WTC11 (cell line): ENCODE results near the gene YDJC. TPM values are rescaled to one million over a fixed set of nuclear protein-coding genes. Genes with fewer than 3 reads are reported as not detected.
"Not testable (repeated sequence)": the region's sequence is repeated elsewhere in the genome, so short reads cannot be mapped to it uniquely, and the experiment has no call there.

Experiments used
- ATAC-seq: fragments of 200-7000 bp; cut with Tn5 transposase; 2 replicates; pipeline ENCODE4 v1.10.0; 2021; ENCODE audit warnings: mild to moderate bottlenecking, moderate library complexity
- CTCF ChIA-PET: fragments of 300-600 bp; sonication (Branson Sonifier 250); formaldehyde crosslinking; loops from one replicate; lab custom pipeline; 2021; ENCODE audit warnings: antibody characterized with exemption; lab: Charles Lee
- POLR2A ChIA-PET: fragments of 350-600 bp; sonication (Branson Sonifier 250); formaldehyde crosslinking; loops from one replicate; lab custom pipeline; 2021; ENCODE audit warnings: antibody characterized with exemption; lab: Charles Lee
- DNase-seq: peaks from one replicate; pipeline ENCODE4 v3.0.0; 2021; ENCODE audit warnings: low spot score
- H3K27ac Mint-ChIP-seq: 2 replicates; pipeline ENCODE4 v1.8.0; 2021; ENCODE audit warnings: mixed read lengths
- H3K27me3 Mint-ChIP-seq: 2 replicates; pipeline ENCODE4 v1.8.0; 2021; ENCODE audit warnings: low read depth, mild to moderate bottlenecking, moderate library complexity, mixed read lengths
- H3K36me3 Mint-ChIP-seq: 2 replicates; pipeline ENCODE4 v1.8.0; 2021; ENCODE audit warnings: mixed read lengths
- H3K4me1 Mint-ChIP-seq: 2 replicates; pipeline ENCODE4 v1.8.0; 2022; ENCODE audit warnings: mixed read lengths
- H3K4me3 Mint-ChIP-seq: 2 replicates; pipeline ENCODE4 v1.8.0; 2021; ENCODE audit warnings: mild to moderate bottlenecking, moderate library complexity, mixed read lengths
- H3K9me3 Mint-ChIP-seq: 2 replicates; pipeline ENCODE4 v1.8.0; 2021; ENCODE audit warnings: mixed read lengths
- ATF2 ChIP-seq: sonication (generic); formaldehyde crosslinking; IDR thresholded peaks from 2 replicates; pipeline ENCODE4 v1.8.1; 2022; ENCODE audit warnings: low read depth, missing genetic modification reagents, borderline replicate concordance
- CBFB ChIP-seq: sonication (generic); formaldehyde crosslinking; IDR thresholded peaks from 2 replicates; pipeline ENCODE4 v1.8.1; 2022; ENCODE audit warnings: mild to moderate bottlenecking, low read depth, missing genetic modification reagents
- ETV6 ChIP-seq: sonication (generic); formaldehyde crosslinking; IDR thresholded peaks from 2 replicates; pipeline ENCODE4 v1.8.1; 2022; ENCODE audit warnings: mild to moderate bottlenecking, missing genetic modification reagents
- FOXP4 ChIP-seq: sonication (generic); formaldehyde crosslinking; IDR thresholded peaks from 2 replicates; pipeline ENCODE4 v1.8.0; 2022; ENCODE audit warnings: mild to moderate bottlenecking, missing genetic modification reagents
- GRHL2 ChIP-seq: fragments of 250-450 bp; sonication (Bioruptor Pico); IDR thresholded peaks from 2 replicates; pipeline ENCODE4 v1.8.0; 2022; ENCODE audit warnings: mild to moderate bottlenecking, moderate library complexity; ENCODE audit not compliant: insufficient replicate concordance, severe bottlenecking
- JAZF1 ChIP-seq: fragments of 250-450 bp; sonication (Bioruptor Pico); IDR thresholded peaks from 2 replicates; pipeline ENCODE4 v1.9.0; 2021; ENCODE audit warnings: moderate library complexity, mild to moderate bottlenecking, inconsistent platforms
- NFATC4 ChIP-seq: fragments of 250-450 bp; sonication (Bioruptor Pico); IDR thresholded peaks from 2 replicates; pipeline ENCODE4 v1.9.0; 2021; ENCODE audit warnings: mild to moderate bottlenecking
- PRRX2 ChIP-seq: fragments of 250-450 bp; sonication (Bioruptor Pico); IDR thresholded peaks from 2 replicates; pipeline ENCODE4 v1.8.0; 2021; ENCODE audit warnings: mild to moderate bottlenecking
- RORB ChIP-seq: fragments of 250-450 bp; sonication (Bioruptor Pico); IDR thresholded peaks from 2 replicates; pipeline ENCODE4 v1.9.0; 2021; ENCODE audit warnings: mild to moderate bottlenecking
- SMAD3 ChIP-seq: sonication (generic); formaldehyde crosslinking; IDR thresholded peaks from 2 replicates; pipeline ENCODE4 v1.8.0; 2022; ENCODE audit warnings: missing genetic modification reagents, mild to moderate bottlenecking, borderline replicate concordance
- SMAD4 ChIP-seq: sonication (generic); formaldehyde crosslinking; IDR thresholded peaks from 2 replicates; pipeline ENCODE4 v1.8.0; 2022; ENCODE audit warnings: mild to moderate bottlenecking, missing genetic modification reagents
- TEAD4 ChIP-seq: sonication (generic); formaldehyde crosslinking; IDR thresholded peaks from 2 replicates; pipeline ENCODE4 v1.8.0; 2022; ENCODE audit warnings: mild to moderate bottlenecking, missing genetic modification reagents
- ZNF232 ChIP-seq: sonication (generic); formaldehyde crosslinking; IDR thresholded peaks from 2 replicates; pipeline ENCODE4 v1.8.0; 2022; ENCODE audit warnings: mild to moderate bottlenecking, missing genetic modification reagents
- ZNF512 ChIP-seq: sonication (generic); formaldehyde crosslinking; IDR thresholded peaks from 2 replicates; pipeline ENCODE4 v1.8.1; 2022; ENCODE audit warnings: missing genetic modification reagents, borderline replicate concordance
- ZNF671 ChIP-seq: fragments of 250-450 bp; sonication (Bioruptor Pico); IDR thresholded peaks from 2 replicates; pipeline ENCODE4 v1.8.0; 2021; ENCODE audit warnings: mild to moderate bottlenecking
- total RNA-seq: library from RNA; stranded (reverse); gene quantifications from 3 replicates; pipeline ENCODE4 v1.2.3, GENCODE V29; 2021
- TF ChIP-seq, protein P1 (sequence below): sonication (generic); formaldehyde crosslinking; IDR thresholded peaks from 2 replicates; pipeline ENCODE4 v1.8.1; 2023; ENCODE audit warnings: mild to moderate bottlenecking, missing genetic modification reagents, moderate library complexity
- TF ChIP-seq, protein P2 (sequence below): sonication (generic); formaldehyde crosslinking; IDR thresholded peaks from 2 replicates; pipeline ENCODE4 v1.8.1; 2023; ENCODE audit warnings: mild to moderate bottlenecking, missing genetic modification reagents

Gene YDJC
- total RNA-seq, 1 experiment from 2014 or later = 39.8 TPM

GRCh38 chr22:21629255-21630149 lies at the start of gene YDJC (continued):
- TF ChIP-seq SMAD3 (CRISPR knock-in tag) (peak; percentile 96), PRRX2 (0 out of 2 replicates have a peak, but pooled peaks have one; percentile 40), FOXP4 (CRISPR knock-in tag) (peak; percentile 93), ZNF232 (peak; percentile 78), ATF2 (CRISPR knock-in tag) (peak; percentile 84), CBFB (CRISPR knock-in tag) (no peak), JAZF1 (CRISPR knock-in tag) (no peak), TEAD4 (CRISPR knock-in tag) (peak; percentile 75; the same call in 1 of the 2 replicates), NFATC4 (CRISPR knock-in tag) (no peak), ZNF671 (no peak), SMAD4 (CRISPR knock-in tag) (peak; percentile 90), GRHL2 (no peak), RORB (CRISPR knock-in tag) (no peak), ZNF512 (CRISPR knock-in tag) (no peak)
- TF ChIP-seq, protein P1, sequence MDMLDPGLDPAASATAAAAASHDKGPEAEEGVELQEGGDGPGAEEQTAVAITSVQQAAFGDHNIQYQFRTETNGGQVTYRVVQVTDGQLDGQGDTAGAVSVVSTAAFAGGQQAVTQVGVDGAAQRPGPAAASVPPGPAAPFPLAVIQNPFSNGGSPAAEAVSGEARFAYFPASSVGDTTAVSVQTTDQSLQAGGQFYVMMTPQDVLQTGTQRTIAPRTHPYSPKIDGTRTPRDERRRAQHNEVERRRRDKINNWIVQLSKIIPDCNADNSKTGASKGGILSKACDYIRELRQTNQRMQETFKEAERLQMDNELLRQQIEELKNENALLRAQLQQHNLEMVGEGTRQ = no peak
- TF ChIP-seq, protein P2, sequence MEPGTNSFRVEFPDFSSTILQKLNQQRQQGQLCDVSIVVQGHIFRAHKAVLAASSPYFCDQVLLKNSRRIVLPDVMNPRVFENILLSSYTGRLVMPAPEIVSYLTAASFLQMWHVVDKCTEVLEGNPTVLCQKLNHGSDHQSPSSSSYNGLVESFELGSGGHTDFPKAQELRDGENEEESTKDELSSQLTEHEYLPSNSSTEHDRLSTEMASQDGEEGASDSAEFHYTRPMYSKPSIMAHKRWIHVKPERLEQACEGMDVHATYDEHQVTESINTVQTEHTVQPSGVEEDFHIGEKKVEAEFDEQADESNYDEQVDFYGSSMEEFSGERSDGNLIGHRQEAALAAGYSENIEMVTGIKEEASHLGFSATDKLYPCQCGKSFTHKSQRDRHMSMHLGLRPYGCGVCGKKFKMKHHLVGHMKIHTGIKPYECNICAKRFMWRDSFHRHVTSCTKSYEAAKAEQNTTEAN (CRISPR knock-in tag) = peak; percentile 96

DNA sequence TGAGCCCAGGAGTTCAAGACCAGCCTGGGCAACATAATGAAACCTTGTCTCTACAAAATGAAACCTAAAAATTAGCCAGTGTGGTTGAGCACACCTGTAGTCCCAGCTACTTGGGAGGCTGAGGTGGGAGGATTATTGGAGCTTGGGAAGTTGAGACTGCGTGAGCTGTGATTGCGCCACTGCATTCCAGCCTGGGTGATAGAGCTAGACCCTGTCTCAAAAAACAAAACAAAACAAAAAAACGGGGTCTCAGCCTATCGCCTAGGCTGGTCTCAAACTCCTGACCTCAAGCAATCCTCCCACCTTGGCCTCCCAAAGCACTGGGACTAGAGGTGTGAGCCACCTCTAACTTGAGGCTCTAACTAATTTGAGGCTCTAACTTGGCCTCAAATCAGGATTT lies 49.6 kb upstream of the YDJC start:
- Mint-ChIP-seq H3K4me3 (no peak overlapping the region), H3K9me3 (no peaks in the 10 kb centered on the region), H3K4me1 (no peaks in the 10 kb centered on the region), H3K27ac (no peak overlapping the region), H3K36me3 (peaks cover 53% of the 10 kb centered on the region), H3K27me3 (no peaks in the 10 kb centered on the region)
- TF ChIP-seq ETV6 = no peak
- ATAC-seq (no peak), DNase-seq (no peak)
- ChIA-PET POLR2A (no interaction called here), CTCF (no interaction called here)

- DNase-seq, ATAC-seq, CTCF ChIA-PET, H3K27me3 Mint-ChIP-seq, H3K4me1 Mint-ChIP-seq, H3K27ac Mint-ChIP-seq, H3K9me3 Mint-ChIP-seq, POLR2A ChIA-PET, H3K4me3 Mint-ChIP-seq: not testable (repeated sequence)
- H3K36me3 Mint-ChIP-seq = peaks cover 56% of the 10 kb centered on the region
Observed at GRCh38 chr22:21678842-21679241, 49.0 kb upstream of the YDJC start.
